ENCODE measurements around the gene CDCA3.
A peak's percentile ranks its signal among the peaks of the same experiment; 100 is the strongest.

Gene CDCA3

GRCh38 chr12:6852651-6853354 is 1.7 kb upstream of the CDCA3 start:
- DNase-seq: peak; percentile 81

GRCh38 chr12:6851921-6852650 is 1.0 kb upstream of the CDCA3 start, which contains the start of gene USP5:
Gene USP5, plus strand, starts transcription at chr12:6852150. Its CDS starts 30 bp downstream, at chr12:6852180.
- DNase-seq: peak; percentile 99

GRCh38 chr12:6850796-6851152 is 312 bp downstream of the CDCA3 start:
- no peak for DNase-seq

DNA sequence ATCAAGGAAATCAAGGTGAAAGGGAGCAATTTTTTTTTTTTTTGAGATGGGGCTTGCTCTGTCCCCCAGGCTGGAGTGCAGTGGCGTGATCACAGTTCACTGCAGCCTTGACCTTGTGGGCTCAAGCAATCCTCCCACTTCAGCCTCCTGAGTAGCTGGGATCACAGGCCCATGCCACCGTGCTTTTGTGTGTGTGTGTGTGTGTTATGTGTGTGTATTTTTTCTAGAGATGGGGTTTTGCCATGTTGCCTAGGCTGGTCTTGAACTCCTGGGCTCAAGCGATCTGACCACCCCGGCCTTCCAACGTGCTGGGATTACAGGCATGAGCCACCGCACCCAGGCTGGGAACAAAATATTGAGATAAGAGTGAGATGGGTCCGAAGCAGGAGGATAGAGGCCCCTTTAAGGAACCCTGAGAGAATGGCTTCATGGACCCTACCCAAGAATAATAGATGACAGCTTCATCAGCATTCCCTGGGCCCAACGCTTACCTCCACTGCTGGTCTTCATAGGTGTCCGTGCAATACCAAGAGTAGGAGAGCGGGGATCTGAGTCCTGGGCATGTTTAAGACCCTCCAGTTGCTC is 1.0 kb downstream of the CDCA3 start:
- DNase-seq: no peak

DNA sequence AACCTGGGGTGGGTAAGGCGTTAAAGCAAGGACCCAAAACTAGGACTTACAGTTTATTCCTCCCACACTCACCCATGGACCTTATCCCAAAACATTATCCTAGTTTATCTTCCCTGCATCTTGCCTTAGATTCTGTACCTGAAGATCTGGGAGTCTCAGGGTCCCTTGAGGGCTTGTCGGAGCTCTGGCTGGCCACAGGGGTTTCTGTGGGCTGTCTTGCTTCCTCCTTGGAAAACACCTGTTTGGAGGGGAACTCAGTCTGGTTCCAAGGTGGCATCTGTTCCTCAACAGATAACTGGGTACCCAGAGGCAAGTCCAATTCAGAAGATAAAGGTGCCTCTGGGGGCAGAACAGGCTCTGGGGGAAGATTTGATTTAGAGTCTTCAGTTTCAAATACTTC is 1.7 kb downstream of the CDCA3 start:
- no peak for DNase-seq

DNA sequence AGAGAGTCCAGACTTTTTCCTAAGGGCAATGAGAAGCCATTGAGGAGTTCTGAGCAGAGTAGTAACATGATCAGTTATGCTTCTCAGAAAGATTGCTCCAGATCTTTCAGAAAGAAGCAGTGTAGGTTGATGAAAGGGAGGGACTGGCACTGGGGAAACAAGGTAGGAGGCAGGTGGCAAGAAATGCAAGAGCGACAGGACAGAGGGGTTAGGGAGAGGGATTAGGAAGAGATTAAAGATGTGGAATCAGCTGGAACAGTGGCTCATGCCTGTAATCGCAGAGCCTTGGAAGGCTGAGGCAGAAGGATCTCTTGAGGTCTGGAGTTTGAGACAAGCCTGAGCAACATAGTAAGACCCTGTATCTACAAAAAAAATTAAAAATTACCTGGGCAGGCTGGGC is 3.4 kb downstream of the CDCA3 start:
- DNase-seq: no peak

DNA sequence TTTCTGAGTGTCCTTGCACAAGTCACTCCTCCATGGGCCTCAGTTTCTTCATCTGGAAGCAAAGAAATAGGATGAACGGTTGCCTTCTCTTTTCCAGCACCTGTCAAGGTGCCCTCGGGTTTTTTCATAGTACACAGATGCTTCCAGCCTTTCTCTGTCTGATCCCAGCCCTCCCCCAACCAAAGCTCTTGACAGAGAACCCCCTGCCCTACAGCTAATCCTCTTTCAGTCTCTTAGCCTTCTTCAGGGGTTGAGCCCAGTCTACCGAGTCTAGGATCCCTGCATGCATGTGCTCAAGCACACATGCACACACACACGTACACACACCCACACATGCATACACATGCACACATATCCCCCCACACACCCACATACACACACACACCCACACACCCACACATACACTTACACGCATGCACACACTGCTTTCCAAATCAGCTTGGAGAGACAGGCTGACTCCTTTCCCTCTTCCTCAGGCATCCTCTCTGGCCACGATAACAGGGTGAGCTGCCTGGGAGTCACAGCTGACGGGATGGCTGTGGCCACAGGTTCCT is 4.7 kb downstream of the CDCA3 start:
- DNase-seq: no peak

DNA sequence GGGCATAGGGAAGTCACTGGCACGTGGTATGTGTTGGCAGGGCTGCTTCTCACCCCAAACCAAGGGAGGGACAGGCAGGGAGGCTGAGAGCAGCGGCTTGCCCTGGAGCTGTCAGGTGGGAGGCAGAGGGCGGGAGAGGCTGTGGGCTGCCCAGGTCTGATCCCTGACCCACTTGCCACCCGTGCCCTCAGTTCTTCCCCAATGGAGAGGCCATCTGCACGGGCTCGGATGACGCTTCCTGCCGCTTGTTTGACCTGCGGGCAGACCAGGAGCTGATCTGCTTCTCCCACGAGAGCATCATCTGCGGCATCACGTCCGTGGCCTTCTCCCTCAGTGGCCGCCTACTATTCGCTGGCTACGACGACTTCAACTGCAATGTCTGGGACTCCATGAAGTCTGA is 5.7 kb downstream of the CDCA3 start:
- DNase-seq: no peak

GRCh38 chr12:6843118-6843902 is 7.8 kb downstream of the CDCA3 start:
- no peak for DNase-seq

GRCh38 chr12:6842075-6842474 is 9.0 kb downstream of the CDCA3 start:
- no peak for DNase-seq

DNA sequence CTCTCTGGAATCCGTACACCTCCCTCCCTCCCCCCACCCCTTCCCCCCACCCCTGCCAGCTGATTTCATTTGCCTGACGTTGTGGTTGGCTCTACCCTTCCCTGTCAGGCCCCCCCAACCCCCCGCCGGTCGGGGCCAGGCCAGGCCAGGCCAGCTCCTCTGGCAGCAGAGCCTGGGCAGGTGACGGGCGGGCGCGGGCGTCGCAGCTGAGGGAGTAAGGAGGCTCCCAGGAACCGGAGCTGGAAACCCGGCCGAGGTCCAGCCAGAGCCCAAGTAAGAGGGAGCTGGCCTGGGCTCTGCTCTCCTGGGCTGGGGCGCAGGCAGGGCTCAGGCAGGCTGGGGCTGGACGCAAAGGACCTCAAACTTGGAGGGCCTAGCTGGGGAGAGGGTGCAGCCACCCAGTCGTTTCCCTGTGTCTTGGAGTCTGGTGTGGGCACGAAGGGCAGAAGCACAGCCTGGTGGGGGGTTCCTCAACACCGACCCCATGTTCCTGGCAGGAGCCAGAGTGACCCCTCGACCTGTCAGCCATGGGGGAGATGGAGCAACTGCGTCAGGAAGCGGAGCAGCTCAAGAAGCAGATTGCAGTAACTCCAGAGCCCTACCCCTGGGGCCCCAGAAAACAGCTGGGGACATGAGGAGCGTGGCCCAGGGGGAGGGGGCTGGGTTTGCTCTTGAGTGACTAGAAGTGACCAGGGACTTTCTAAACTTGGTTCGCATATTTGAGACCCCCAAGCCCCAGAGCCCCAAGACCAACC is 10.1 kb downstream of the CDCA3 start, which contains the start of gene GNB3:
TSS of gene GNB3 (plus strand) at position 165 of the 755 bp plus-strand sequence. CDS start at position 528, 363 bp downstream.
- no peak for DNase-seq

DNA sequence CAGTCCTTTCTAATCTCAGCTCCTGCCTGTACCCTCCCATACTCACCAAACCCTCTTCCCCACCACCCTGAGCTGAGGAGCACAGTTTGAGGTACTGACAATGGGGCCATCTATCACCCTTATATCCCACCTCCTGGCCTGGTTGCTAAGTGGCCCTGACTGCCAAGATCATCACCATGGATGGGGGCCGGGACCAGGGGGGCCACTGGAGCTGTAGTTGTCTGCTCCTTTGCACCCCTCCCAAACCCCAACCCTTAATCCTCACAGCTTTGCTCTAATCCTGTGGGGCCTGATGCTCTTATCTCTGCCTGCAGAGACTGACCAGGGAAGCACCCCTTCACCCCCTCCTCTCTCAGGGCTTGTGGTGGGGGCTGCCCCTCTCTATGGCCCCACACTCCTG is 10.8 kb downstream of the CDCA3 start:
- no peak for DNase-seq

DNA sequence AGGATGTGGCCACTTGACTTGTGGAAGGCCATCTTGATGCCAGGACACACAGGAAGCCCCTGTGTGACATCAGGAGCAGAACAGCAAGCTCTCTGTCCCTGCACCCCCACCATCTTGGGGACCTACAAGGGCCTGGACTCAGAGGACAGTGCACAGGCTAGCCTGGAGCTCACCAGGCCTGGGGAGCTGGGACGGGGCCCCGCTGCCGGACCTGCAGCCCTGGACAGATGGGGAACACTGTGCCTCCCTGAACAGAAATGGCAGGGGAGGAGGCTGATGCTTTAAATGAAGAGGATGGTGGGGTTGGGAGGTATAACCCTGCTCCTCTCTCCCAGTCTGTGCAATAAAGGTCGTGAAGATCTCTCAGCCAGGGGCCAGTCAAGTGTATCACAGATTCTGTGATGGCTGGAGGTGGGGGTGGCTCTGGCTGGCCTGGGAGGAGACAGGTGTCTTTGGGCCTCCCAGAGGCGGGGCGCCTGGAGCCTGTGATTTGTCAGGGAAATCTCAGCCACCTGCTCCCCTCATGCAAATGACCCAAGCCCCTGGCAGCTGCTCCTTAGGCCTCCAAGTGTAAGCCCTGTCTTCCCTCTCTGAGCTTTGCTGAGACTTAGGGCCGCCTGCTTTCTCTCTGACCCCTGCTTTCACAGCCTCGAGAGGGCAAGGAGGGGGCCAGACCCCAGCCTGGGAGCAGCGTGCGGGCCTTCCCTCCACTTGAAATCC is 11.4 kb downstream of the CDCA3 start:
- DNase-seq: no peak

- DNase-seq: no peak
These were observed 12.2 kb downstream of the CDCA3 start for GRCh38 chr12:6838854-6839253.

- DNase-seq: no peak
These were observed 13.6 kb downstream of the CDCA3 start for GRCh38 chr12:6837370-6838060.

- DNase-seq: no peak
These were observed 14.2 kb downstream of the CDCA3 start for GRCh38 chr12:6836851-6837250.

GRCh38 chr12:6834873-6835272 is 16.2 kb downstream of the CDCA3 start:
- no peak for DNase-seq

GRCh38 chr12:6834254-6834653 is 16.8 kb downstream of the CDCA3 start:
- no peak for DNase-seq

DNA sequence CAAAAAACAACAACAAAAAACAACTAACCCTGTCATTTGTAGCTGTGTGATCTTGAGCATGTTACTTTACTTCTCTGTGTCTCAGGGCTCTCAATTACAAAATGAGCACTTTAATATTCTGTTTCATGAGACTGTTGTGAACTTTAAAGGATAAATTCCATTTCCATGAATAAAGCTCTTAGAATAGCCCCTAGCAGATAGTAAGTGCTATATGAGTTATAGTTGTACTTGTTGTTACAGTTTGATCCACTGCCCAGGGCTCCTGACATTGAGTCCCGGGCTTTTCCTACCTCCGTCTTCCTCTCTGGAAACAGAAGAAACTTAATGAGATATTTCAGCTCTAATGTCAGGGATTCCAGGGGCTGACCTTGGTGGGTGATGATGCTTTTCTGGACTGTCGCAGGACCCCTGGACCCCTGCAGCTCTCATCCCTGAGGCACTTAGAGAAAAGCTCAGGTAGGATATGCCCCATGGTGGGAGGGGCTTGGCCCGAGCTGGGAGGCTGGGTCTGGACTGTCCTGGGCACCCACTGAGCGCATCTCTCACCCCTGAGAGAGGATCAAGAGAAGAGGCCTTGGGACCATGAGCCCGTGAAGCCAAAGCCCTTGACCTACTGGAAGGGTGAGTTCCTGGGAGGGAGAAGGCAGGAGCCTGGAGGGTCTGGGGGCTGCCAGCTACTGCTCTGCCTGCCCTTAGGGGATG is 17.7 kb downstream of the CDCA3 start:
- DNase-seq: no peak

DNA sequence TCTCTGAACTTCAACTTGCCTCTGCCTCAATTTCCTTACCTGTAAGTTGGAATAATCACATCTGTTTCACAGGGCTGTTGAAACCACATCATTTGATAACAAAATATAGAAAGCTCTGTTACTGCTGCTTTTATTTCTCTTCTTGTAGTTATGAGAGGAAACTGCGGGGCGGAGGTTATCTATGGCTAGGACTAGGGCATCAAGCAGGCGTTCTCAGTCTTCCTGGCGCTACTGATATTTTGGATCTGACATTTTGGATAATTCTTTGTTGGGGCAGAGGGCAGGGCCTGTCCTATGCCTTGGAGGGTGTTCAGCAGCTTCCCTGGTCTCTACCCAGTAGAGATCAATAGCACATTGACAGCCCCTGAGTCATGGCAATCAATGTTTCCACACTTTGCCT is 19.0 kb downstream of the CDCA3 start:
- no peak for DNase-seq
